ENCODE results near the gene CFAP97.
"Not testable (repeated sequence)": the region's sequence is repeated elsewhere in the genome, so short reads cannot be mapped to it uniquely, and the experiment has no call there.

Gene CFAP97

DNA sequence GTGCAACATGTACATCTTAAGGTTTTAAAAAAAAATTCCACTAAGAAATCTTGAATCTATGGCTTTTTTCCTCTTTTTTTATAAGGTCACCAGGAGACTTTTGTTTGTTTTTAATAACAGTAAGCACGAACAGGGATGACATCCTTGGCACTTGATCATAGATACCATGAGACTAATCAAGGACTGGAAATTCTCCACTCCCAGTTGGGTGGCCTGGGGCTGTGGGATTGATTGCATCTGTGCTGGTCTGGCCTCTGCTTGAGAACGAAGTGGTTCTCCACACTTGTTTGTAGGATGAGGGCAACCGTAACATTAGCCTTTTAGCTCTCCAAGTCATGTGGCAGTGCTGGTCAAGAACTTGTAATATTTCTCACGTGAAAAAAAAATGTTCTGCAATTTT is 41.0 kb upstream of the CFAP97 start:
- DNase-seq = no peak
- Mint-ChIP-seq H3K27ac (no peak overlapping the region), H3K4me3 (no peak overlapping the region), H3K9me3 (peaks cover 16% of the 10 kb centered on the region), H3K27me3 (ENCODE audit: low read depth, poor library complexity) (no peaks in the 10 kb centered on the region), H3K4me1 (no peaks in the 10 kb centered on the region), H3K36me3 (ENCODE audit: low read depth) (peaks cover 31% of the 10 kb centered on the region)
- TF ChIP-seq CTCF (IDR thresholded peaks at IDR 0.05) = no peak

DNA sequence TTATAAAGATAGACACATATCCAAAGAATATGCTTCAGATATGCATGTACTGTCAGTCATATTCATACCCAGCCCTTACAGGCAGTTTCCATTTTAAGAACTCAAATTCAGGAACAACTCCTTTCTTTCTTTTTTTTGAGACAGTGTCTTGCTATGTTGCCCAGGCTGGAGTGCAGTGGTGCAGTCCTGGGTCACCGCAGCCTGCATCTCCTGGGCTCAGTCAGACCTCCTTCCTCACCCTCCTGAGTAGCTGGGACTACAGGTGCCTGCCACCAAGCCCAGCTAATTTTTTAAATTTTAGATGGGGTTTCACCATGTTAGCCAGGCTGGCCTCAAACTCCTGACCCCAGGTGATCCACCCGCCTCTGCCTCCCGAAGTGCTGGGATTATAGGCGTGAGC is 40.1 kb upstream of the CFAP97 start:
- Mint-ChIP-seq H3K36me3 (ENCODE audit: low read depth) (peaks cover 30% of the 10 kb centered on the region), H3K4me3 (no peak overlapping the region), H3K27me3 (ENCODE audit: low read depth, poor library complexity) (no peaks in the 10 kb centered on the region), H3K4me1 (no peaks in the 10 kb centered on the region), H3K27ac (no peak overlapping the region), H3K9me3 (peaks cover 21% of the 10 kb centered on the region)
- TF ChIP-seq CTCF (IDR thresholded peaks at IDR 0.05) = no peak
- DNase-seq = no peak

GRCh38 chr4:185242749-185243533 is 39.1 kb upstream of the CFAP97 start:
- no peak for TF ChIP-seq CTCF (IDR thresholded peaks at IDR 0.05)
- H3K27ac Mint-ChIP-seq = no peak overlapping the region
- no peak overlapping the region for H3K4me3 Mint-ChIP-seq
- no peak for DNase-seq
- no peaks in the 10 kb centered on the region for H3K27me3 Mint-ChIP-seq (ENCODE audit: low read depth, poor library complexity)
- peaks cover 39% of the 10 kb centered on the region for H3K36me3 Mint-ChIP-seq (ENCODE audit: low read depth)
- H3K9me3 Mint-ChIP-seq = peaks cover 30% of the 10 kb centered on the region
- no peaks in the 10 kb centered on the region for H3K4me1 Mint-ChIP-seq

- peaks cover 34% of the 10 kb centered on the region for H3K36me3 Mint-ChIP-seq (ENCODE audit: low read depth)
- H3K27me3 Mint-ChIP-seq (ENCODE audit: low read depth, poor library complexity) = not testable (repeated sequence)
Measured at GRCh38 chr4:185240486-185240885, 36.7 kb upstream of the CFAP97 start.

DNA sequence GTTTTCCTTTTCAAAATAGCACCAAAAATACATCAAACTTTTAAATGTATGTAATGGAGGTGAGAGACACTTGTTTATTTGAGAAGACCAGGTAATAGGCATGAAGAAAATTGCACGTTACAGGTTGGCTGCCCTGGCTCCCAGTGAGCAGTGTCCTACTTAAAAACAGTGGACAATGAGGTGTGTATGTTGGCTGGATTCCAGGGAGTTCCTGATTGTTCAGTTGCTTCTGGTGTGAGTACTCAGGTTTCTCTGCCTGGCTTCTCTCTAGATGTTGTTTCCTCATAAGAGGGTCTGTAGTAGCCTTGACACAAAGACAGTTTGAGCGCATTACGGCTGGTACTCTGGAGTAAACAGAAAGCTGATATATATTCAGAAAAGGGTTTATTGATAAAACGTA is 35.0 kb upstream of the CFAP97 start:
- Mint-ChIP-seq H3K27me3 (ENCODE audit: low read depth, poor library complexity) (no peaks in the 10 kb centered on the region), H3K4me3 (no peak overlapping the region), H3K9me3 (peaks cover 36% of the 10 kb centered on the region), H3K27ac (no peak overlapping the region), H3K4me1 (peaks cover 19% of the 10 kb centered on the region), H3K36me3 (ENCODE audit: low read depth) (peaks cover 33% of the 10 kb centered on the region)
- TF ChIP-seq CTCF (IDR thresholded peaks at IDR 0.05) = no peak
- no peak for DNase-seq

More at GRCh38 chr4:185240486-185240885, 36.7 kb upstream of the CFAP97 start:
- H3K4me3 Mint-ChIP-seq, DNase-seq, H3K27ac Mint-ChIP-seq: not testable (repeated sequence)
- peaks cover 18% of the 10 kb centered on the region for H3K4me1 Mint-ChIP-seq
- H3K9me3 Mint-ChIP-seq = peaks cover 36% of the 10 kb centered on the region

DNA sequence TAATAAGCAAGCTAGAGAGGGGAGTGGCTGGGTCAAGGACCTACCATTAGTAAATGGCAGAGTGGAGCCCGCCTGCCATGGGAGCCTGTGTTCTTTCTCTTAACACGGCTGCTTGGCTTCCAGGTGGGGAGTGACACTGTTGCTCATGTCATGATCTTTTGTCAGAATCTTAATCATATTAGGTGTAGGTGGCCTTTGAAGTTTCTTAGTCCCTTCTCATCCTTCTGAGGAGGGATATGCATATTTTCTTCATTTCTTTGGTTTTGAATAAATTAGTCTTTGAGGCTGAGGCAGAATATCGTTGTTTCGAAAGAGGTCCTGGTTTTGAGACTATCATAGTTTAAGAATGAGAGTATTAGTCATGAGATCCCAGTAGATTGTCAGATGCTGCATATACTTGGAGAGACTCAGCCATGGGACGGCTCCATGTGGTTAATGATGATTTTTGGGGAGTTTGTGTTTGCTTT is 34.4 kb upstream of the CFAP97 start:
- no peak for DNase-seq
- Mint-ChIP-seq H3K27ac (no peak overlapping the region), H3K36me3 (ENCODE audit: low read depth) (peaks cover 29% of the 10 kb centered on the region), H3K27me3 (ENCODE audit: low read depth, poor library complexity) (no peaks in the 10 kb centered on the region), H3K9me3 (peaks cover 36% of the 10 kb centered on the region), H3K4me3 (no peak overlapping the region), H3K4me1 (peaks cover 19% of the 10 kb centered on the region)
- no peak for TF ChIP-seq CTCF (IDR thresholded peaks at IDR 0.05)

Data from nephron progenitor cell (in vitro differentiated cells).